Activated CD4-positive, alpha-beta T cell treated with anti-CD3 and anti-CD28 coated beads, Interleukin-2, Interleukin-4, amounts not matched to agents 100 ng/mL and 50 ng/mL, durations not matched to agents 16 hours and 8 hours (primary cell): ENCODE data around the gene DONSON.
"Not testable (repeated sequence)": the region's sequence is repeated elsewhere in the genome, so short reads cannot be mapped to it uniquely, and the experiment has no call there.

Source experiments
- DNase-seq: peaks from one replicate; pipeline ENCODE4 v3.0.0-alpha.2; 2020; ENCODE audit warnings: low spot score

The DONSON gene, protein sequence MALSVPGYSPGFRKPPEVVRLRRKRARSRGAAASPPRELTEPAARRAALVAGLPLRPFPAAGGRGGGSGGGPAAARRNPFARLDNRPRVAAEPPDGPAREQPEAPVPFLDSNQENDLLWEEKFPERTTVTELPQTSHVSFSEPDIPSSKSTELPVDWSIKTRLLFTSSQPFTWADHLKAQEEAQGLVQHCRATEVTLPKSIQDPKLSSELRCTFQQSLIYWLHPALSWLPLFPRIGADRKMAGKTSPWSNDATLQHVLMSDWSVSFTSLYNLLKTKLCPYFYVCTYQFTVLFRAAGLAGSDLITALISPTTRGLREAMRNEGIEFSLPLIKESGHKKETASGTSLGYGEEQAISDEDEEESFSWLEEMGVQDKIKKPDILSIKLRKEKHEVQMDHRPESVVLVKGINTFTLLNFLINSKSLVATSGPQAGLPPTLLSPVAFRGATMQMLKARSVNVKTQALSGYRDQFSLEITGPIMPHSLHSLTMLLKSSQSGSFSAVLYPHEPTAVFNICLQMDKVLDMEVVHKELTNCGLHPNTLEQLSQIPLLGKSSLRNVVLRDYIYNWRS

DNA sequence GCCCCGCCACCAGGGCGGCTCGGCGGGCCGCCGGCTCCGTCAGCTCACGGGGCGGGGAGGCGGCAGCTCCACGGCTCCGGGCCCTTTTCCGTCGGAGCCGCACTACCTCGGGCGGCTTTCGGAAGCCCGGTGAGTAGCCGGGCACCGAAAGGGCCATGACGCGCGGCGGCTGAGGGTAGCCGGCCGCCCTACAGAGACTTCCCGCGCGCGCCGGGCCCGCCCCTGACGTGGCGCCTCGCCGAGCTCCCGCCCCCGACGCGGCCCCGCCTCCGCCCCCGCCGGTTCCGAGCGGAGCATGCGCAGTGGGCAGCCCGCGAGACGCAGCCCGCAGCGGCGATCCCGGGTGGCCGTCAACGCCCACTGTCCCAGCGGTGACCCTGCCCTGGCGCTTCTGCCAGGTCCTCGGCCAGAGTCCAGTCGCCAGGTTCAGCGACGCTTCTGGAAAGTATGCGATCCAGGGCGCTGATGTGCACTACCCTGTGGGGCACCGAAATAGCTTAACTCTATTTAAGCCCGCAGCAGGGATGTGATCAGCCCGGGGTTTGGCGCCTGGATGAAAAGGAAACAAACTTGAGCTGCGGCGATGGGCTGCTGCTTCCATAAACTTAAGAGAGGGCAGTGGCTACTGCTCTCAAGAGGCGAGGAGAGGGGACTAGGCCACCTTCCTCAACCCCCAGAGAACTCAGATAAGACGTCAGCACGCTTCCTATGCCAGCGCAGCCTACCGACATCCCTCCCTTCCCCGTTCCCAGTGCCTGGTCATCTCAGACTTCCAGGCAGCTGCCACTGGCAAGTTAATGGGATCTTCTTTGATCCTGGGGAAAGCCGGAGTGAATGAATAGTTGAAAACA is at the start of gene DONSON:
DONSON (minus strand) TSS at position 200 of the 851 bp plus-strand sequence; CDS start at position 157, 43 bp downstream.
- peak; percentile 87 for DNase-seq

DNA sequence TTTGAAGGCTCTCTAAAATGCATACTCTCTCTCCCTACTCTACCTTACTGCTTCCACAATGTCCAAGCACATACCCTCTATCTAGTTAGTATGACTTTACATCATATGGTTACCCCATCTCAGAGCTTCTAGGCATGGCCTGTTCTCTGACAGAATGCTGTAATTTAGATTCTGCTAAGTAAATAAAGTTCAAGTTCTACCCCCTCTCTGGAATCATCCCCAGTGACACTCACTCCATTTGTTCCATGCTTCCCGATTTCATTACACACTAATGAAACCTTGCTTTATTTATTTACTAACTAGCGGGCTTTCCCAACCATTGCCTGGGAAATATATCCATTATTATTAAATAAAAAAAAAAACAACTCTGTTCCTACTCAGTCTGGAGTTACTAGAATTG is 45.8 kb upstream of the DONSON start:
- DNase-seq: no peak

DNA sequence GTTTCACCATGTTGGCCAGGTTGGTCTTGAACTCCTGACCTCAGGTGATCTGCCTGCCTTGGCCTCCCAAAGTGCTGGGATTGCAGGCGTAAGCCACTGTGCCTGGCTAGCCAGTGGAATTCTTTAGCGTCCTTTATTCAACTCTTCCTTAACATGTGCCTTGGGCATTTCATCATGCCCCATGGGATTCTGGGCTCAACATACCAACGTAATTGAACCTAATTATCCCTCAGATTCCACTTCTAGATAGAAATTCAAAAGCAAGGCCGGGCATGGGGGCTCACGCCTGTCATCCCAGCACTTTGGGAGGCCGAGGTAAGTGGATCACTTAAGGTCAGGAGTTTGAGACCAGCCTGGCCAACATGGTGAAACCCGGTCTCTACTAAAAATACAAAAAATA is 37.7 kb upstream of the DONSON start:
- not testable (repeated sequence) for DNase-seq

DNA sequence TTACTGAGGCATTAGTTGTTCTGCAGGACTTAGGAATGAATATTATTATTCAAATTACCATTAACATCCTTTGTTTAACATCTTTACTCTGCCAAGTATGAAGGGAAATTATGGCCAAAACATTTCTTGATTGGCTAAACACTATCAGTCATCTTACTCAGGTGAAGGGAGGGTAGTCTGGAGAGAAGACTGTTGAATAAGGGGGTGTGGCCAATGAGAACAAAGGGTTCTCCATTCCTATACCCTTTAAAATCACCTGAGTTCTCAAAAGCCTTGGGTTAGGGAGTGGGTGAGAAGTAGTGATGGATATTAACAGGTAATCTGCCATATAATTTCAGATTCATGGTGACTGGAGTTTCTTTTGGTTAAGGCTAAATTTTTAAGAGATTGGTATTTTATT is 33.8 kb upstream of the DONSON start:
- no peak for DNase-seq

DNA sequence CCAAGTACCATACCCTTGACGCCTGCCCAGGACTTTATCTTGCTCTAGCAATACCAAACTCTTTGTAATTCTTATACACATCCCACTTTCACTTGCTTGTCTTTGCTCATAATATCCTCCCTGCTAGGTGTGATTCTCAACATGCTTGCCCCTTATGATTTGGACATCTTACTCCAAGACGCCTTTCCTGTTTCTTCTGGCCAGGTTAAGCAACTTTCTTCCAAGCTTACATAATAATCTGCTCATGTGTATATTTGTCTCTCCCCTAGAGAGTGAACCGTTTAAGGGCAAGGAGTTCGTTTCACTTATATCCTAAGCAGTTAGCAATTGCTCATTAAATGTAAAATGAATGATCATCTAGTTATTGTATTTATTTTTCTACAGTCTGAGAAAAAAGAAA is 31.2 kb upstream of the DONSON start:
- no peak for DNase-seq

DNA sequence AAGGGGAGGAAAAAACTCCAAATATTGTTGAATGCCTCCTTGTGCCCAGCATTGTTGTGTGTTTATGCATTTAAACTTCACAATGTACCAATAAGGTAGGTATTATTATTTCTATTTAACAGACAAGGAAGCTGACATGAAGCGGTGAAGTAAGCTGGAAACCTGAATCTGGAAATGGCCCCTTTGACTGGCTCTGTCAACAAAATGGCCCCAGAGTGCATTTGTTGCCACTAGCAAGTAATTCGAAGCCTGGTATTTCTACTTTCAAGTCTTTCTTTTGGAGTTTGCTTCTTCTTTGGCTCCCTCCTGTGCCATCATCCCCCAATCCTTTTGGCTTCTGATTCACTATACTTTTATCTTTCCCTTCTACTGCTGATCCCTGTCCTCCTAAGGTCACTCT is 29.9 kb upstream of the DONSON start:
- DNase-seq: no peak

DNA sequence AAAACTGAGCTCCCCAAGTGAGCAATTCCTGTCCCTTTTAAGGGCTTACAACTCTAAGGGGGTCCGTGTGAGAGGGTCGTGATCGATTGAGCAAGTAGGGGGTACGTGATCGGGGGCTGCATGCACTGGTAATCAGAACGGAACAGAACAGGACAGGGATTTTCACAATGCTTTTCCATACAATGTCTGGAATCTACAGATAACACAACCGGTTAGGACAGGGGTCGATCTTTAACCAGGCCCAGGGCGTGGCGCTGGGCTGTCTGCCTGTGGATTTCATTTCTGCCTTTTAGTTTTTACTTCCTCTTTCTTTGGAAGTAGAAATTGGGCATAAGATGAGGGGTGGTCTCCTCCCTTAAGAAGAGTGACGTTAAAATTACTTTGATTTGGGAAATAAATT is 29.1 kb upstream of the DONSON start:
- not testable (repeated sequence) for DNase-seq

DNA sequence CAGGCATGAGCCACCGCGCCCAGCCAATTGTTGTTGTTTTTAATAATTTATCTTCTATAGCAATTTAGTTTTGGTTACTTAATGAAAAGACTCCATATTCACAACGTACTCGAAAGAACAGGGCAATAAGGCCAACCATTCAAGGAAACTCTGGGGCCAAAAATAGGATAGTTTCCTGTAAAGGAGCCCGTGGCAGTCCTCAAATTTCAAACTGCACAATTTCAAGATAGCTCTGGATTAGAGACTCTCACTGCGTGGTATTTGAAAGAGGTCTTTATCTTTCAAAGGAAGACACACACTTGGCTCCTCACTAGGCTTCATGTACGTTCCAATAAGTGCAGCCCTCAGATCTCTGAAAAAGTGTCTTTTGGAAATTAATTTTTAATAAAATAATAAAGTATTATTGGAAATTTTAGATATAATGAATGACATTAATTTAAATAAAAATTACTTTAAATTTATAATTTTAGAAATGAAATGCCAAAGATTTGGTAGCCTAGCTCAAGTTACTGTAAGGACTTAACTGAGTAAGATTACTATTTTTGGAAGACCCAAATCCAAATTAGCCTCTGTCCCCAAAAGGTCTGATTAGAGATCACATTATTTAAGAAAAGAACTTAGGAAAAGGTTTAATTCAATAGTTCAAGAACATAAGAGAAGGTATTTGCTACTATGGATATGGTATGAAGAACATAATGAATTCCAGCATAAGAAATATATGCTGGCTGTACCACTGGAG is 22.7 kb upstream of the DONSON start:
- no peak for DNase-seq

DNA sequence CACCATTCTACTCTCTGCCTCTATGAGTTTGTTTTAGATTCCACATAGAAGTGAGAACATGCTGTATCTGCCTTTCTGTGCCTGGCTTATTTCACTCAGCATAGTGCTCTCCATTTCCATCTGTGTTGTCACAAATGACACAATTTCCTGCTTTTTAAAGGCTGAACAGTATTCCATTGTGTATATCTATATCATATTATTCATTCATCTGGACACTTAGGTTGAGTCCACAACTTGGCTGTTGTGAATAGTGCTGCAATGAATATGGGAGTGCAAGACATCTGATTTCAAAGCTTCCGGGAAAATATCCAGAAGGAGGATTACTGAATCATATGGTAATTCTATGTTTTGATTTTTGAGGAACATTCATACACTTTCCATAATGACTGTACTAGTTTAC is 20.1 kb upstream of the DONSON start:
- DNase-seq: no peak

DNA sequence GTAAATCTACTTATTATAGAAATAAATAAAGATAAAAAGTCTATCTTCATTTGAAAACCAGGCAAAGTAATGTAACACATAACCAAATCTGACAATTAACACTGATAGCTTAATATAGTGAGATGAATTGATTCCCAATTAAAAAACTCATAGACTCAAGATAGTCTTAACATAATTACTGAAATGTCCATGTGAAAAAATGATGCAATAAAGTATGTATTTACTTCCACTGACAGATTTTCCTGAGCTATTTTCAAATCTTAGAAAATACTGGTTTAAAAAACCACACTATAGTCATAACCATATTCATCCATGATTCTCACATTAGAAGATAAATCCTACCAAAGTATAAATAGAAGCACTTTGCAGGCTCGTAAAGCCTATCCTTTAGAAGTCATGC is 9.6 kb upstream of the DONSON start:
- DNase-seq: no peak

DNA sequence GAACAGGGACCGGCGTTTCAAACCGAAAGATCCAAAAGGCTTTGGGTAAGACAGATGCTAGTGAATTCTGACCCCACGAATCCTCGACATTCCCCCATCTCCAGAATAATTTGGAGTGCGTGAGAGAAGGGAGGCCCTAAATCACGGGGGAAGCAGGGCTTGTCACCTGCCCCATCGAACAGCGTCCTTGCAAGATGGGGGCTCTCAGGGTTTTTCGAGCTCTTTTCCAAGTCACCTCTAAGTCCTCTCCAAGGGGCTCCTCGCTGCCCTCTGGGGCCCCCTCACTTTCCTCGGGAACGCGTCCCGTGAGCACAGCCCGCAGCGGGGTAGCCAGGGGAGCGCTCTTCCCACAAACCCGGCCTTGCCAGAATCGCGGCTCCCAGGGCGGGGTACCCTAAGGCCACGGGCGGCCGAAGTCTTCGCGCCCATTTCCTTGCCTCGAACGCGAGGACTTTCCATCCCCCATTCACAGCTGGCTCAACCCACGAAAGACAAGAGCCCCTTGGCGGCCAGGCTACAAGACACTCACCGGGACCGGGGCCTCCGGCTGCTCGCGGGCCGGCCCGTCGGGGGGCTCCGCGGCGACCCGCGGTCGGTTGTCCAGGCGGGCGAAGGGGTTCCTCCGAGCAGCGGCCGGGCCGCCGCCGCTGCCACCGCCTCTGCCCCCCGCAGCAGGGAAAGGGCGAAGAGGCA is 546 bp downstream of the DONSON start:
- DNase-seq: peak; percentile 25

DNA sequence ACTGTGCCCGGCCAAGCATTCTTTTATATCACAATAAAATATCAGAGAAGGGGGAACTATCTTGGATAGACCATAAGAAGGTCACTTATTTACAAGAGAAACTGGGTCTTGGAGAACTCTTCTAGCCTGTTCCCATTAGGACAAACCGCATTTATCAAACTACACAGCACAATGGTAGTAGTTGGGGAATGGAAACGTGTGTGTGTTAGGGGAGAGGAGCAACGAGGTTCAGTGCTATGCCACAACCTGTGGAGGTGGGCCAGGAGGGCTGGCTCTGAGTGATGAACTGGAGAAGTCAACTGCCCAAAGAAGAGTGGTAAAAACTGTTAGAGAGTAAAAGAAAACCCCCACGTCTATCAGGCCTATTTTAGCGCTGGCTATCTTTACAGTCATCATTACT is 1.6 kb downstream of the DONSON start:
- no peak for DNase-seq

DNA sequence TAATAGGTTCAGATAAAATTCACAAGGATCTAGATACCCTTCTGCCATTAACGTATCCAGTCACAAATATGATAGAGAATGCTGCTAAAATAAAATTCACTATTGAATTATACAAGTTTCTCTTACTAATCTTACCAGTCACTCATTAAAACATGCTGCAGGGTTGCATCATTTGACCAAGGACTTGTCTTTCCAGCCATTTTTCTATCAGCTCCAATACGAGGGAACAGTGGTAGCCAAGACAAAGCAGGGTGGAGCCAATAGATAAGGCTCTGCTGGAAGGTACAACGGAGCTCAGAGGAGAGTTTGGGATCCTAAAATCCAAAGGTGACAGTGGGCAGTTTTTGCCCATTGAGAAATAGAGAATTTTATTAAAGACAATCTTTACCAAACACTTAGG is 4.0 kb downstream of the DONSON start:
- no peak for DNase-seq

DNA sequence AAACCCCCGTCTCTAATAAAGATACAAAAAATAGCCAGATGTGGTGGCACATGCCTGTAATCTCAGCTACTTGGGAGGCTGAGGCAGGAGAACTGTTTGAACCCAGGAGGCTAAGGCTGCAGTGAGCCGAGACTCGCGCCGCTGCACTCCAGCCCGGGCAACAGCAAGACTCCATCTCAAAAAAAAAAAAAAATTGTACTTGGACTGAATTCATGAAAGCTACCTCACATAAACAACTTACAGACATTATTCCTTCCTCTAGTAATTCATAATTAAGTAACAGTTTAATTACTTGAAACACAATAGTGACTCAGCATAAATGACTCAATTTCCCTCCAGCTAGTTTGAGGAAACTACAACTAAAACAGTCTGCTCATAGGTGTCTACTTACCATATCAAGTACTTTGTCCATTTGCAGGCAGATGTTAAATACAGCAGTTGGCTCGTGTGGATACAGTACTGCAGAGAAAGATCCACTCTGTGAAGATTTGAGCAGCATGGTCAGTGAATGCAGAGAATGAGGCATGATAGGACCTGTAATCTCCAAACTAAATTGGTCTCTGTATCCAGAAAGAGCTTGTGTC is 9.4 kb downstream of the DONSON start:
- peak; percentile 17 for DNase-seq

DNA sequence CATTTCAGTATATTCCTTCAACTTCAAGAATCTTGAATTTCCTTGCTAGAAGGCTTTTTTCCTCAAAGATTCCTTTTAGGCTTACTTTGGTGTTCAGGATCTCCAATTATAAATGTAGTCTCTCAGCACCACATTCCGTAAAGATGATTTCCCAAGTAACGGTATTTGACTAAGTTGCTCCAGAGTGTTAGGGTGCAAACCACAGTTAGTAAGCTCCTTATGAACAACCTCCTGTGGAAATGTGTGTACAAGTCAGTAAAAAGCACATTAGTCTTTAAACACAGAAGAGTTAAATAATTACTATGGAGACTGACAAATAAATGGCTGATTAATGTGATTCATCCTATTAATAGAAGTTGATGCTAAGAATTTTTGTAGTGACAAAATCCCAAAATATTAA is 10.3 kb downstream of the DONSON start:
- DNase-seq: no peak

DNA sequence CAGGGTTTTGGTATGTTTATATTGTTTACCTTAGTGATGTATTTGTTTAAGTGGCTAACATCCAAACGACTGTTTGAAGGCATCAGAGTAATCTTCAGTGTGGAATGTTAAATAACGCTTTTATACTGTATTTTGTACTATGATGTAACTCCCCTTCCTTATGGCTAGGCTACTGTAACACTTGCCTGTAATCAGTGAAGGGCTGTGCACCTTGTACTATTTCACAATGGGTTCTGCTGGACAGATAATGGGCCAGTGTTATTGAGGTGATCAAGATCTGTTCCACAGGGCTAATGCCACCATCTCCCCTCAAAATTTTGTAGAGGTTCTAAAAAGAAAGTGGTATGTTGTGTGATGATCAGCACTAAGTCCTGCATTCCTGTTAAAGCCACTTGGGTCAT is 11.7 kb downstream of the DONSON start:
- not testable (repeated sequence) for DNase-seq

DNA sequence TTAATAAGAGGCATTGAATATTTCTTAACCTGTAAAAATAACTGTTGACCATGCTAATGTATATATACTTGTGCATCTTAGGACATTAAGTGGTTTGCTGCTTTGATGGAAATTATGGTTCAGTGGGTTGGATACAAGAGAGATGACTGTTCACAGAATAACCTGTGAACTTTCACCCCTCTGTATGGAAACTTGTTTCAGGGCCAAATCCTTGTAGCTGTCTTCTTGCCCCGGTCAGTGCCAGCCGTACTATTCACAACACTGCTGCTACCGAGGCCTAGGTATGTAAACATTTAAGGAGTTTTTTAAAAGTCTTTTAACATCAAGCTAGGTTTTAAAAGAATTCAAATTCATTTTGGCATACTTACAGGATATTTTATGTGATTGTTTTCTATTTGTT is 16.1 kb downstream of the DONSON start:
- DNase-seq: no peak

DNA sequence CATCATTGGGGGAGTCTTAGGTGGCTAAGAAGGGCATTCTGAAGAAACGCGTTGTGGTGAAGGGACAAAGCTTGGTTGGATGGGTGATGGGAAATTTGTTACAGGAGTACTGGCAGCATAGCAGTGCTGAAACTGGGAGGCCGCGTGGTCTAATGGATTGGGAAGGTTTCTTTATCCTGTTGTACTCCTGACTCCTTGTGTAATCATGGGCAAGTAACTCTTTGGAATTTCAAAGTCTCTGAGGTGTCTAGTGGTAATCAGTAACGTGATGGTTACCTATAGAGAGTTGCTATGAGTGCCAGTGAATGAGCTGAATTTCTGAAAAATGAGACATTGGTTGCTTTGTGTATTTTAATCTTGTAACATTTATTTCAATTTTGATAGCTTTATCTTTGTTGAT is 18.5 kb downstream of the DONSON start:
- no peak for DNase-seq

DNA sequence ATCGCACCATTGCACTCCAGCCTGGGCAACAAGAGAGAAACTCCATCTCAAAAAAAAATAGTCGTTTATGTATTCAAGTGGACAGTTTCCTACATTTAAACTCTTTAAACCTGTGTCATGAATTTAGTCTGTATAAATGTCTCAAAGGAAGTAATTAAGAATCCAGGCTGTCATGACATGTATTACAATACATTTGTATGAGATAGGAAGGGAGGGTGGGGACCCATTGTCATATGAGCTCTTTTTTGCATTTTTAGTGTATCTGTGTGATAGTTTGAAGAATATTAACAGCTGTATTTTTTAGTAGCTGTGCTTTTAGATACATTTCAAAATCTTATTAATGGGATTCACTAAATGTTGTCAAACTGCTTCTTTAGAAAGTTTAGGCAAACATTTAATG is 20.0 kb downstream of the DONSON start:
- DNase-seq: no peak

DNA sequence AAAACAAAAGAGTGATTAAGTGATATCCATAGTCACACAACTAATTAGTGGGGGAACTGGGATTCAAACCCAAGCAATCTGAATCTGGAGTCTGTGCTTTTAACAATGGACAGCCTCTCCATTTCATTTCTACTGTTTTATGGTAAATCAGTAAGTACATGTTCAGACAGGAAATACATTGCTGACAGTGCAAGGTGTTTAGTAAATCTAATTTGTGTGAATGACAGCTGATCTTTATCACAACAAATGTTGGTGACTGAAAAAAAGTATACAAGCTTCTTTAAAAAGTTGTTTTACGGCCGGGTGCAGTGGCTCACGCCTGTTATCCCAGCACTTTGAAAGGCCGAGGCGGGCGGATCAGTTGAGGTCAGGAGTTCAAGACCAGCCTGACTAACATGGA is 20.6 kb downstream of the DONSON start:
- DNase-seq: no peak

DNA sequence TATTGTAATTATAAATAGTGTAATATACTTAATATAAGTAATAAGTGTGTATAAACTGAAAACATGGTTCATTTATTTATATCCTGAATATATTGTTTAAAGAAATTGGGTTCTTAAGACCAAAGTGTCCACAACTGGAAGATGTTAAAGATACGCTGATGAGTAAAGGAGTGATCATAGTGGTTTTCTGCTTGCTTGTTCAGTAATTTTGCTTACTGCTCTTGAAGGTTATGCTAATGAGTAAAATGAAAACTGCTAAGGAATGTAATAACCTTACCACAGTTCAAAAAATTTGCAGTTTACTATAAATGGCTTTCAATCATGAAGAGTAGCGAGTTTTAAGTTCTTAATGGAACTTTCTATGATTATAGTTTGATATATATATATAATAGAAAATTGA is 22.0 kb downstream of the DONSON start:
- DNase-seq: peak; percentile 24
